A673 (cell line): ENCODE data around the gene KRT86.

ENCODE experiments used
- EZH2 ChIP-seq: fragments of 200-600 bp; sonication (generic); IDR thresholded peaks from 2 replicates; pipeline ENCODE4 v1.6.1; 2017; ENCODE audit warnings: borderline replicate concordance, low read depth, mild to moderate bottlenecking, mixed read lengths, antibody characterized with exemption, low read length; ENCODE audit not compliant: poor library complexity, severe bottlenecking
- TF ChIP-seq, protein P1 (sequence below): fragments of 300-800, 200-600 bp; sonication (generic); conservative IDR thresholded peaks from 2 replicates; pipeline ENCODE4 v1.5.1; 2017; ENCODE audit warnings: low read depth, mild to moderate bottlenecking, antibody characterized with exemption, low read length, moderate library complexity, mixed read lengths

DNA sequence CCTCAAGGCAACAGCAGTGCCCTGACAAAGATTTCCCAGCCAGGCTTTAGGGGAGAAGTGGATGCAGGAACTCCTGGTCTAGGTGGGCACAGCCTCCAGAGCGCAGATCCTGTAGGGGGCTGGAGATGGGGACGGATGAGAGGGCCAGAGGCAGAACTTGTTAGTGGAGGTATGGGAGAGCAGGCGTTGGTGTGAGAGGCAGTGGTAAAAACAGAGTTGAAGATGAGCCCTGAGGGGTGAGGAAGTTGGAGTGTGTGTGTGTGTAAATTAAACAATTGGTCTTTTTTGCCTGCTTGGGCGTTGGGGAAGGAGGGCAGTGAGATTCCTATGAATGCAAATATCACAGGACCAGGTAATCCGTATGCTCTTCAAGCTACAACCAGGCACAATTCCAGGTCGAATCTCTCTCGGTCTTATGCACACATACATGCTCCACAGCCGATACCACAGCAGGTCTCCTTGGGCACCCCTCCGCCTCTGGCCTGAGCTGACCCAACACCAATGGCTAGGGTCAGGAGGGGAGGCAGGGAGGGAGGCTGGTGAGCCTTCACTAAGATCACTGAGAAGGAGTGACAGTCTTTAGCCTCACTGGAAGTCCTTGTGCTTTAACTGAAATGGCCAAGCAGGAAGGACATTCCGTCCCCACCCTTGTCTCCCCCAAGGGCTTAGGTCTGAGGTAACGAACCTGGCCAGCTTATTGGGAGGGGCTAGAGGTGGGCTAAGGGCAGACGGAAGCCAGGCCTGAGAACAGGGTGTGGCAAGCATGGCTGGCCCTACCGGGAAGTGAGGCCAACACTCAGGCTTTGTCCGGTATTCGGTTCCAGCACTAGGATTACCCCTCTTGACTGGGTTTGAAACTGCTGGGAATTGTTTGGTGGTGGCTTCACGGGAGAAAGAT is 42.9 kb upstream of the KRT86 start:
- TF ChIP-seq, protein P1, sequence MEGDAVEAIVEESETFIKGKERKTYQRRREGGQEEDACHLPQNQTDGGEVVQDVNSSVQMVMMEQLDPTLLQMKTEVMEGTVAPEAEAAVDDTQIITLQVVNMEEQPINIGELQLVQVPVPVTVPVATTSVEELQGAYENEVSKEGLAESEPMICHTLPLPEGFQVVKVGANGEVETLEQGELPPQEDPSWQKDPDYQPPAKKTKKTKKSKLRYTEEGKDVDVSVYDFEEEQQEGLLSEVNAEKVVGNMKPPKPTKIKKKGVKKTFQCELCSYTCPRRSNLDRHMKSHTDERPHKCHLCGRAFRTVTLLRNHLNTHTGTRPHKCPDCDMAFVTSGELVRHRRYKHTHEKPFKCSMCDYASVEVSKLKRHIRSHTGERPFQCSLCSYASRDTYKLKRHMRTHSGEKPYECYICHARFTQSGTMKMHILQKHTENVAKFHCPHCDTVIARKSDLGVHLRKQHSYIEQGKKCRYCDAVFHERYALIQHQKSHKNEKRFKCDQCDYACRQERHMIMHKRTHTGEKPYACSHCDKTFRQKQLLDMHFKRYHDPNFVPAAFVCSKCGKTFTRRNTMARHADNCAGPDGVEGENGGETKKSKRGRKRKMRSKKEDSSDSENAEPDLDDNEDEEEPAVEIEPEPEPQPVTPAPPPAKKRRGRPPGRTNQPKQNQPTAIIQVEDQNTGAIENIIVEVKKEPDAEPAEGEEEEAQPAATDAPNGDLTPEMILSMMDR: no peak
- TF ChIP-seq EZH2: no peak
